ENCODE results near the gene PDS5A. TPM values are rescaled to one million over a fixed set of nuclear protein-coding genes. Genes with fewer than 3 reads are reported as not detected.

The PDS5A gene
- total RNA-seq, 1 experiment from 2014 or later: 98.3 TPM

DNA sequence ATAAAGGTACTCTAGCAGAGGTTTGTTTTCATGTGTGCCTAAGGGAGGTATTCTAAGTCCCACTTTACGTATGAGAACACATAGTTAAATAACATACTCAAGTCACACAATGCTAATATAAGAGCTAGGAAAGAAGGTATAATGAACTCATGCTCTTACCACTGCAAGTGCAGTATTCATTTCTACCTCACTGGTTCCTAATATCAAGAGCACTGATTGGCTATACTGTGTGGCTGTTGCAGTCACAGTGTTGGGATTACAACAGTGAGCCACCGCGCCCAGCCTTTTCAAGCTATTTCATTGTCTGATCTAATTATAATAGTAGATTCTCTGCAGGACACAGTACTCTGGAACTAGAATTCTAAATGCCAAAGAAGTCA is 84.0 kb downstream of the PDS5A start (continued):
- TF ChIP-seq, protein P1, sequence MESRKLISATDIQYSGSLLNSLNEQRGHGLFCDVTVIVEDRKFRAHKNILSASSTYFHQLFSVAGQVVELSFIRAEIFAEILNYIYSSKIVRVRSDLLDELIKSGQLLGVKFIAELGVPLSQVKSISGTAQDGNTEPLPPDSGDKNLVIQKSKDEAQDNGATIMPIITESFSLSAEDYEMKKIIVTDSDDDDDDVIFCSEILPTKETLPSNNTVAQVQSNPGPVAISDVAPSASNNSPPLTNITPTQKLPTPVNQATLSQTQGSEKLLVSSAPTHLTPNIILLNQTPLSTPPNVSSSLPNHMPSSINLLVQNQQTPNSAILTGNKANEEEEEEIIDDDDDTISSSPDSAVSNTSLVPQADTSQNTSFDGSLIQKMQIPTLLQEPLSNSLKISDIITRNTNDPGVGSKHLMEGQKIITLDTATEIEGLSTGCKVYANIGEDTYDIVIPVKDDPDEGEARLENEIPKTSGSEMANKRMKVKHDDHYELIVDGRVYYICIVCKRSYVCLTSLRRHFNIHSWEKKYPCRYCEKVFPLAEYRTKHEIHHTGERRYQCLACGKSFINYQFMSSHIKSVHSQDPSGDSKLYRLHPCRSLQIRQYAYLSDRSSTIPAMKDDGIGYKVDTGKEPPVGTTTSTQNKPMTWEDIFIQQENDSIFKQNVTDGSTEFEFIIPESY (IDR thresholded peaks at IDR 0.05; ENCODE audit: extremely low read depth, insufficient replicate concordance, low read length): no peak
- TF ChIP-seq EZH2phosphoT487 (IDR thresholded peaks at IDR 0.05; ENCODE audit: borderline replicate concordance) (no peak), SP1 (IDR thresholded peaks at IDR 0.05; ENCODE audit: low read depth) (no peak), JUND (IDR thresholded peaks at IDR 0.05) (no peak), SIN3A (IDR thresholded peaks at IDR 0.05; ENCODE audit: low read depth) (no peak), RAD21 (IDR thresholded peaks at IDR 0.05; ENCODE audit: low read depth) (no peak), EGR1 (IDR thresholded peaks at IDR 0.05; ENCODE audit: low read depth) (no peak)

DNA sequence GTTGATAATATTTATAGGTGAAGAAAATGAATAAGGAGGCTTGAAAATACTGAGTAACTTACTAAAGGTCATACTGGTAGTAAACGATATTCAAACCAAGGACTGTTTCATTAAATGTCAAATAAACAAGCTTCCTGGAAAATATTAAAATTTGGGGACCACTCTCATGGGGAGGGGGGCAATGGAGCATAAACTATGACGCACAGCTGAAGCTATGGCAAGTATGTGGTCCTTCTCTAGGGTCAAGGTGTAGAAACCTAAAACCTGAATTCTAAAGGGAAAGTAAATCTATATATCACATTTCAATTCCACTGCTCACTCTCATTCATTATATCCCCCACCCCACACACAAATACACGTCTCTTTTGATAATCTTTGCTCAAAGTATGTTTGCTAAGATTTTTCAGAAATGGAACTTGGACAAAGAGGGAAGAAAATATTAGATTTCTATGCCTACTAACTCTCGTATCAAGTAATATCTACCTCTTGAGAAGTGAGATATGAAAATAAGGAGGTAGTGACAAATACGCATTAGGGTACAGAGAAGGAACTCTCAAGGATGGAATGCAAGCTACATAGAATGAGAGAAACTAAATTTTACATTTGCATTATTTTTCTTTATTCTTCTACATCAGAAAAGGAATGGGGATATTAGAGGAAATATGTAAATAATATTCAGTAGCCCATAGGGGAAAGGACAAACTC is 84.6 kb downstream of the PDS5A start:
- BruUV-seq (replicated peaks): no TSS peak
- RAD21 ChIA-PET (ENCODE audit: low non-redundant PET in 1 of 2, low total read pairs in 2 of 2, uncharacterized antibody in 2 of 2, unreplicated experiment in 2 of 2): no interaction called here
- no peak for TF ChIP-seq SRF (IDR thresholded peaks at IDR 0.05; ENCODE audit: low read depth)
- no peak for TF ChIP-seq FOSL1 (IDR thresholded peaks at IDR 0.05; ENCODE audit: low read depth)
- no peak for TF ChIP-seq ZNF274 (IDR thresholded peaks at IDR 0.05; ENCODE audit: low read depth, low read length)
- no peak for TF ChIP-seq ZFX (IDR thresholded peaks at IDR 0.05)
- TF ChIP-seq, protein P2, sequence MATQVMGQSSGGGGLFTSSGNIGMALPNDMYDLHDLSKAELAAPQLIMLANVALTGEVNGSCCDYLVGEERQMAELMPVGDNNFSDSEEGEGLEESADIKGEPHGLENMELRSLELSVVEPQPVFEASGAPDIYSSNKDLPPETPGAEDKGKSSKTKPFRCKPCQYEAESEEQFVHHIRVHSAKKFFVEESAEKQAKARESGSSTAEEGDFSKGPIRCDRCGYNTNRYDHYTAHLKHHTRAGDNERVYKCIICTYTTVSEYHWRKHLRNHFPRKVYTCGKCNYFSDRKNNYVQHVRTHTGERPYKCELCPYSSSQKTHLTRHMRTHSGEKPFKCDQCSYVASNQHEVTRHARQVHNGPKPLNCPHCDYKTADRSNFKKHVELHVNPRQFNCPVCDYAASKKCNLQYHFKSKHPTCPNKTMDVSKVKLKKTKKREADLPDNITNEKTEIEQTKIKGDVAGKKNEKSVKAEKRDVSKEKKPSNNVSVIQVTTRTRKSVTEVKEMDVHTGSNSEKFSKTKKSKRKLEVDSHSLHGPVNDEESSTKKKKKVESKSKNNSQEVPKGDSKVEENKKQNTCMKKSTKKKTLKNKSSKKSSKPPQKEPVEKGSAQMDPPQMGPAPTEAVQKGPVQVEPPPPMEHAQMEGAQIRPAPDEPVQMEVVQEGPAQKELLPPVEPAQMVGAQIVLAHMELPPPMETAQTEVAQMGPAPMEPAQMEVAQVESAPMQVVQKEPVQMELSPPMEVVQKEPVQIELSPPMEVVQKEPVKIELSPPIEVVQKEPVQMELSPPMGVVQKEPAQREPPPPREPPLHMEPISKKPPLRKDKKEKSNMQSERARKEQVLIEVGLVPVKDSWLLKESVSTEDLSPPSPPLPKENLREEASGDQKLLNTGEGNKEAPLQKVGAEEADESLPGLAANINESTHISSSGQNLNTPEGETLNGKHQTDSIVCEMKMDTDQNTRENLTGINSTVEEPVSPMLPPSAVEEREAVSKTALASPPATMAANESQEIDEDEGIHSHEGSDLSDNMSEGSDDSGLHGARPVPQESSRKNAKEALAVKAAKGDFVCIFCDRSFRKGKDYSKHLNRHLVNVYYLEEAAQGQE (IDR thresholded peaks at IDR 0.05; ENCODE audit: low read depth): no peak
- no peak for TF ChIP-seq EZH2 (IDR thresholded peaks at IDR 0.05)
- TF ChIP-seq, protein P3, sequence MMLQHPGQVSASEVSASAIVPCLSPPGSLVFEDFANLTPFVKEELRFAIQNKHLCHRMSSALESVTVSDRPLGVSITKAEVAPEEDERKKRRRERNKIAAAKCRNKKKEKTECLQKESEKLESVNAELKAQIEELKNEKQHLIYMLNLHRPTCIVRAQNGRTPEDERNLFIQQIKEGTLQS (IDR thresholded peaks at IDR 0.05): no peak
- TF ChIP-seq, protein P1 (IDR thresholded peaks at IDR 0.05; ENCODE audit: extremely low read depth, insufficient replicate concordance, low read length): no peak
- no peak for TF ChIP-seq TCF7L2 (IDR thresholded peaks at IDR 0.05; ENCODE audit: borderline replicate concordance, extremely low read depth, insufficient read depth, insufficient read length)
- no peak for TF ChIP-seq JUND (IDR thresholded peaks at IDR 0.05)

More for the DNA sequence above, 84.6 kb downstream of the PDS5A start:
- no peaks in the 10 kb centered on the region for H4K20me1 ChIP-seq (ENCODE audit: insufficient read depth)
- no peak overlapping the region for H3K27ac ChIP-seq (ENCODE audit: low read depth, low read length)
- no peak overlapping the region for H2AFZ ChIP-seq (ENCODE audit: low read depth, low read length, poor library complexity, severe bottlenecking)
- ChIA-PET CTCF (no interaction called here), POLR2A (no interaction called here)
- DNase-seq (ENCODE audit: low read depth, low spot score): no peak
- no peak for ATAC-seq
- no peak overlapping the region for H3K4me3 ChIP-seq (replicated peaks in 1 of 2; ENCODE audit: low read depth in 1 of 2, low read length in 2 of 2)
- peaks cover 19% of the 10 kb centered on the region; the same call in 1 of the 2 replicates for H3K79me2 ChIP-seq (ENCODE audit: insufficient read depth, low read length)
- peaks cover 19 to 52% of the 10 kb centered on the region in 2 experiments for H3K36me3 ChIP-seq (ENCODE audit: control insufficient read depth in 1 of 2, insufficient read depth in 2 of 2, low read length in 2 of 2)
- no peak overlapping the region for H3K4me2 ChIP-seq (ENCODE audit: low read length)
- H3K27me3 ChIP-seq (ENCODE audit: insufficient read depth, low read length): no peaks in the 10 kb centered on the region
- intact Hi-C loops (cut with micrococcal nuclease): no loop called here
- no peak overlapping the region for H3K9ac ChIP-seq (ENCODE audit: low read length)
- no peaks in the 10 kb centered on the region for H3K9me2 ChIP-seq (ENCODE audit: insufficient read depth)
- no peaks in the 10 kb centered on the region for H3K9me3 ChIP-seq (ENCODE audit: control insufficient read depth in 1 of 2, insufficient read depth in 1 of 2, low read depth in 1 of 2, low read length in 2 of 2)
- H3K4me1 ChIP-seq (ENCODE audit: control insufficient read depth in 1 of 2, insufficient read depth in 2 of 2, low read length in 2 of 2): no peaks in the 10 kb centered on the region

Measured in HCT116 (cell line).